CD4-positive, alpha-beta memory T cell (primary cell): ENCODE results near the gene ZFP90. TPM values are rescaled to one million over a fixed set of nuclear protein-coding genes. Genes with fewer than 3 reads are reported as not detected.

ENCODE experiments used
- CTCF ChIA-PET: fragments of 350-600 bp; sonication (Branson Sonifier 250); formaldehyde crosslinking; loops from one replicate; lab custom pipeline; 2021; ENCODE audit warnings: inconsistent platforms; ENCODE audit not compliant: partially characterized antibody; lab: Charles Lee
- POLR2A ChIA-PET: fragments of 350-600 bp; sonication (Branson Sonifier 250); formaldehyde crosslinking; loops from one replicate; lab custom pipeline; 2021; ENCODE audit not compliant: partially characterized antibody; lab: Charles Lee
- DNase-seq, 5 donors: peaks; one replicate each; pipeline versions ENCODE4 v3.0.0 to v3.0.0-alpha.2; 2020 to 2022; ENCODE audit warnings: mixed read lengths in 1 of 5
- H3K27ac ChIP-seq: one replicate; pipeline ENCODE4 v1.7.0; 2013; ENCODE audit warnings: low read depth, low read length
- H3K27me3 ChIP-seq: 2 replicates; pipeline ENCODE4 v1.7.0; 2013; ENCODE audit warnings: mild to moderate bottlenecking, low read length, moderate library complexity; ENCODE audit not compliant: insufficient read depth
- H3K36me3 ChIP-seq: 2 replicates; pipeline ENCODE4 v1.7.0; 2013; ENCODE audit warnings: mild to moderate bottlenecking, low read length, moderate library complexity; ENCODE audit not compliant: insufficient read depth
- H3K4me1 ChIP-seq: 2 replicates; pipeline ENCODE4 v1.7.0; 2013; ENCODE audit warnings: mild to moderate bottlenecking, low read length, moderate library complexity; ENCODE audit not compliant: insufficient read depth
- H3K4me3 ChIP-seq, 2 donors: one replicate each; pipeline ENCODE4 v1.7.0; 2013; ENCODE audit warnings: low read length in 2 of 2, mild to moderate bottlenecking in 1 of 2
- H3K9me3 ChIP-seq, 2 donors: one replicate each; pipeline ENCODE4 v1.7.0; 2013; ENCODE audit warnings: low read length in 2 of 2, control low read depth in 1 of 2; ENCODE audit not compliant: control insufficient read depth in 1 of 2
- H3K27ac Mint-ChIP-seq, 7 donors: one replicate each; pipeline ENCODE4 v1.8.0; 2020 to 2021; ENCODE audit warnings: mixed read lengths in 7 of 7, mild to moderate bottlenecking in 6 of 7, inconsistent platforms in 3 of 7, moderate library complexity in 3 of 7
- H3K27me3 Mint-ChIP-seq, 2 donors: one replicate each; pipeline ENCODE4 v1.8.0; 2020 to 2021; ENCODE audit warnings: mixed read lengths in 2 of 2
- H3K36me3 Mint-ChIP-seq, 2 donors: one replicate each; pipeline ENCODE4 v1.8.0; 2020 to 2021; ENCODE audit warnings: mixed read lengths in 2 of 2, inconsistent platforms in 1 of 2, mild to moderate bottlenecking in 1 of 2
- H3K4me1 Mint-ChIP-seq, 4 donors: one replicate each; pipeline ENCODE4 v1.8.0; 2020 to 2021; ENCODE audit warnings: mixed read lengths in 4 of 4, mild to moderate bottlenecking in 1 of 4
- H3K4me3 Mint-ChIP-seq, 8 donors: one replicate each; pipeline ENCODE4 v1.8.0; 2020 to 2021; ENCODE audit warnings: mixed read lengths in 8 of 8, mild to moderate bottlenecking in 7 of 8, moderate library complexity in 6 of 8, inconsistent platforms in 3 of 8
- H3K9me3 Mint-ChIP-seq, 8 donors: one replicate each; pipeline ENCODE4 v1.8.0; 2020 to 2021; ENCODE audit warnings: mixed read lengths in 8 of 8, mild to moderate bottlenecking in 5 of 8, inconsistent platforms in 3 of 8, moderate library complexity in 1 of 8
- intact Hi-C: fragments of 100-400 bp; cut with micrococcal nuclease; formaldehyde crosslinking; loops from one replicate; pipeline ENCODE4 v1.15.1; 2023
- polyA plus RNA-seq, 2 donors: library from polyadenylated mRNA; unstranded; fragments of 300-500 nt; fragmentation: Illumina TruSeq; gene quantifications; one replicate each; pipeline ENCODE4 v1.2.3, GENCODE V29; 2021
- total RNA-seq, 2 experiments: library from RNA; stranded (reverse); gene quantifications; one replicate each; pipeline ENCODE4 v1.2.3, GENCODE V29; 2021

The ZFP90 gene
- total and polyA plus RNA-seq, 4 experiments from 2014 or later, result 20.2 to 55.3 (median 40.0) TPM

DNA sequence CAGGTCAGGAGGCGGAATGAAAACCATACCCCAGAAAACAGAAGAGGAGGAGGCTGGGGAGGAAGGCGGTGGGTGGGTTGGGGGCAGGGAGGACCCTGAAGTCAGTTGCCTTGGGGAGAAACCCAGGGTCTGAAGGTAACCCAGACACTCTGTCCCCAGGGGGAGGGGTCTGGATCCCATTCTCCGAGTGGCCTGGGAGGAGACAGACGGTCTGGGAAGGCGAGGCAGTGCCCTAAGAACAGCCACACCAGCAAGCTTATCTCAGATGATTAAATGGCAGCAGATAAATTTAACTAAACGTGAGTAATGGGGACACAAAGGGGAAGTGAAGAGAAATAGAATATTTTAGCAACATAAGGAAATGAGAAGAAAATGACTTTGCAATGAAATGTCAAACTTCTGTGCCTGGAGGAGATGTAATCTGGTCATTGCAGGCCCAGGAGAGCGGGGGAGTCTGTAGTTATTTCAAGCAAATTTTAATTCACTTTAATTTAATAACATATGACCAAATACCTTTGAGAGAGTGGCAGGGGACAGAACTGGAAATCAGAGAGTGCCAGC lies 21.4 kb upstream of the ZFP90 start:
- POLR2A ChIA-PET, result no interaction called here

DNA sequence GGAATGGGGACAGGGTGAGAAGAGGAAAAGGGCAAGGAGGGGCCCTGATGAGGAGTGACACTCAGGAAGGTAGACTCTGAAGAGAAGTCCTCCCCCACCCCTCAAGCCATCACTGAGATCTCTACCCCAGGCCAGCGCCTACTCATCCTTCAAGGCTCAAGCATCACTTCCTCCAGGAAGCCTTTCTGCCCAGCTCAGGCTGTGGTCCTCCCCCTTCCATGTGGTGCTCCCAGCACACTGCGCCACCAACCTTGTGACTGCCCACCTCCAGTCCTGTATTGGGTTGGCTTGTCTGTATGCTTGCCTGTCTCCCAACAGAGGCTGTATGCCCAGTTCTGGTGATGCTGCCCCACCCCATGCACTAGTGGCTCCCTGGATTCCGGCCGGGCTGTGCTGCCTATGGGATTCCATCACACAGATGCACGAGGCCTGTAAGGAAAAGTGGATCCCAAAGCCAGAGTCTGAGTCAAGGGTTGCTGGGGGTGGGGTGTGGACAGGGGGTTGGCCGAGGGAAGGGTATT lies 19.8 kb upstream of the ZFP90 start:
- Histone ChIP-seq H3K4me1 (peaks cover 9% of the 10 kb centered on the region), H3K27ac (no peak overlapping the region), H3K4me3 (no peak overlapping the region), H3K9me3 (no peaks in the 10 kb centered on the region), H3K27me3 (no peaks in the 10 kb centered on the region), H3K36me3 (no peaks in the 10 kb centered on the region)
- Mint-ChIP-seq H3K27me3 (no peaks in the 10 kb centered on the region), H3K4me1 (peaks cover 6 to 8% (median 7%) of the 10 kb centered on the region in 4 donors), H3K4me3 (no peak overlapping the region), H3K36me3 (no peaks in the 10 kb centered on the region), H3K27ac (no peak overlapping the region), H3K9me3 (no peaks in the 10 kb centered on the region)
- no peak for DNase-seq
- intact Hi-C loops, result no loop called here
- CTCF ChIA-PET, result interaction anchor here (0.7 to 15.6 kb wide), 6 partner anchors 8 to 122 kb away, joined by 3 to 414 read pairs (median 19); no protein-coding TSS in a partner anchor
- POLR2A ChIA-PET, result no interaction called here

More for the DNA sequence above, 21.4 kb upstream of the ZFP90 start:
- H3K4me3 ChIP-seq, result no peak overlapping the region
- Mint-ChIP-seq H3K9me3 (no peaks in the 10 kb centered on the region), H3K4me1 (peaks cover 6 to 8% (median 7%) of the 10 kb centered on the region in 4 donors), H3K36me3 (no peaks in the 10 kb centered on the region), H3K4me3 (no peak overlapping the region), H3K27ac (peak overlapping the region in 2 of 7 donors; percentile 26 to 61), H3K27me3 (no peaks in the 10 kb centered on the region)
- no peaks in the 10 kb centered on the region for H3K36me3 ChIP-seq
- no peaks in the 10 kb centered on the region for H3K27me3 ChIP-seq
- intact Hi-C loops, result no loop called here
- CTCF ChIA-PET, result interaction anchor here (4.6 to 15.6 kb wide), 2 partner anchors 12 to 121 kb away, joined by 45 to 414 read pairs; no protein-coding TSS in a partner anchor
- H3K27ac ChIP-seq, result no peak overlapping the region
- peaks cover 9% of the 10 kb centered on the region for H3K4me1 ChIP-seq
- DNase-seq, result no peak
- H3K9me3 ChIP-seq, result no peaks in the 10 kb centered on the region

DNA sequence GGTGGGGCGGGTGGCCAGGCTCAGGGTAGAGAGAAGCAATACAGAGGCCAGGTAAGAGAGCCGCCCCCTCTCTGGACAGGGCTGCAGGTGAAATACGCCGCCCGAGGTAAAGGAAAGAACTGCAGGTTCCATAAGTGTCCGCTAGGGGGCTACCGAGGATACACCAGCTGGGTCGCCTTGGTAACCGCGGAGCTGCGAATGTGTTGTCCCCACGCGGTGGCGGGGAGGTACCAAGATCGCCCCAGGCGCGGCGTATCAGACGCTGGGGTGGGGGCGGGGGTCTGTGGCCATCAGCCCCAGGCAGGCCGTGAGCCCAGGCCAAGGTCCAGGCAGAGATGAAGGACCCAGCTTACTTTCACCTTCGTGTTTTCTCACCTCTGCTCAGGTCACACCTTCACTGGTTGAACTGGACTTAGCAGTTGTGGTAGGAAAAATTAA lies 18.4 kb upstream of the ZFP90 start:
- peak; percentile 85 to 89 (median 86) for DNase-seq
- no peaks in the 10 kb centered on the region for H3K9me3 Mint-ChIP-seq
- H3K4me3 ChIP-seq, result peak overlapping the region in 1 of 2 donors; percentile 40
- ChIA-PET CTCF (interaction anchor here (0.6 to 15.6 kb wide), 39 partner anchors 9 to 601 kb away, joined by 3 to 414 read pairs (median 3); partner anchors contain the start of genes CDH1 and ZFP90), POLR2A (interaction anchor here (1.0 to 1.1 kb wide), 4 partner anchors 19 to 588 kb away, joined by 3 to 4 read pairs (median 3); partner anchors contain the start of gene ZFP90)
- H3K4me3 Mint-ChIP-seq, result peak overlapping the region; percentile 31 to 78 (median 50)
- no peaks in the 10 kb centered on the region for H3K27me3 Mint-ChIP-seq
- no peaks in the 10 kb centered on the region for H3K9me3 ChIP-seq
- peaks cover 6 to 8% (median 7%) of the 10 kb centered on the region in 4 donors for H3K4me1 Mint-ChIP-seq
- H3K27ac ChIP-seq, result no peak overlapping the region
- peak overlapping the region in 6 of 7 donors; percentile 71 to 95 (median 88) for H3K27ac Mint-ChIP-seq
- no peaks in the 10 kb centered on the region for H3K36me3 ChIP-seq
- intact Hi-C loops, result loop anchor here (1.0 kb wide), 2 partner anchors 10 to 124 kb away; no protein-coding TSS in a partner anchor
- H3K4me1 ChIP-seq, result peaks cover 9% of the 10 kb centered on the region
- H3K36me3 Mint-ChIP-seq, result no peaks in the 10 kb centered on the region
- H3K27me3 ChIP-seq, result no peaks in the 10 kb centered on the region

DNA sequence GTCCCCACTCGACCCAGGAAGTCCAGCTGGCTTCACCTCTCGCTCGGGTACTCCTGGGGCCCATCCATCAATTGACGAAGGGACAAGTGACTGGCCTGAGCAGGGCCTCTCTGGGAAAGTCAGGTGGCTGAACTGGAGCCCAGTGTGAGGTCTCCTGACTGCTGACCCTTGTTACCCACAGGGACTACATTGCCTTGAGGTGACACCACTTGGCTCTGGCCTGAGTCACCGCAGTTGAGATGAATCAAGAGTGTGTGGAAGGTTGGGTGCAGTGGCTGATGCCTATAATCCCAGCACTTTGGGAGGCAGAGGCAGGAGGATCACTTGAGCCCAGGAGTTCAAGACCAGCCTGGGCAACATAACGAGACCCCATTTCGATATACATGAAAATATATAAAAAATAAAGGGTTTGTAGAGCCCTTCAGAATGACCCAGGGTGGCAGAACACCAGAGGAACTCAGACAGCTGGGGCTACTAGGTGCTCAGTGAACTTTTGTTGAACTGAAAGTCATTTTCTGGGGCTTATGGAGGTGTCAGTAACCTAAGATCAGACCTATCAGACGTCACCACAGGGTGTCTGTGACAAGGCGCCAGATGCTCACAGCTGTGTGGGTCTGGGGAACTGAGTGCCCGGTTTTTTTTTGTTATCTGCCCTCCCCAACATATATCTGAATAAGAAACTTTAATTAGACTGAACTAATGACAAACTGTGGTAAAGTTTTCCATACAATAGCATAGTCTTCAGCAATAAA lies 14.8 kb upstream of the ZFP90 start:
- Mint-ChIP-seq H3K36me3 (no peaks in the 10 kb centered on the region), H3K27ac (no peak overlapping the region), H3K4me3 (no peak overlapping the region), H3K27me3 (no peaks in the 10 kb centered on the region), H3K4me1 (peaks cover 11 to 17% (median 14%) of the 10 kb centered on the region in 4 donors), H3K9me3 (no peaks in the 10 kb centered on the region)
- DNase-seq, result no peak
- ChIA-PET POLR2A (no interaction called here), CTCF (interaction anchor here (0.5 to 1.4 kb wide), 3 partner anchors 66 to 600 kb away, joined by 3 to 5 read pairs (median 3); no protein-coding TSS in a partner anchor)
- no peaks in the 10 kb centered on the region for H3K36me3 ChIP-seq
- intact Hi-C loops, result no loop called here
- H3K4me3 ChIP-seq, result no peak overlapping the region
- no peaks in the 10 kb centered on the region for H3K27me3 ChIP-seq
- H3K27ac ChIP-seq, result no peak overlapping the region
- peaks cover 16% of the 10 kb centered on the region for H3K4me1 ChIP-seq
- no peaks in the 10 kb centered on the region for H3K9me3 ChIP-seq

DNA sequence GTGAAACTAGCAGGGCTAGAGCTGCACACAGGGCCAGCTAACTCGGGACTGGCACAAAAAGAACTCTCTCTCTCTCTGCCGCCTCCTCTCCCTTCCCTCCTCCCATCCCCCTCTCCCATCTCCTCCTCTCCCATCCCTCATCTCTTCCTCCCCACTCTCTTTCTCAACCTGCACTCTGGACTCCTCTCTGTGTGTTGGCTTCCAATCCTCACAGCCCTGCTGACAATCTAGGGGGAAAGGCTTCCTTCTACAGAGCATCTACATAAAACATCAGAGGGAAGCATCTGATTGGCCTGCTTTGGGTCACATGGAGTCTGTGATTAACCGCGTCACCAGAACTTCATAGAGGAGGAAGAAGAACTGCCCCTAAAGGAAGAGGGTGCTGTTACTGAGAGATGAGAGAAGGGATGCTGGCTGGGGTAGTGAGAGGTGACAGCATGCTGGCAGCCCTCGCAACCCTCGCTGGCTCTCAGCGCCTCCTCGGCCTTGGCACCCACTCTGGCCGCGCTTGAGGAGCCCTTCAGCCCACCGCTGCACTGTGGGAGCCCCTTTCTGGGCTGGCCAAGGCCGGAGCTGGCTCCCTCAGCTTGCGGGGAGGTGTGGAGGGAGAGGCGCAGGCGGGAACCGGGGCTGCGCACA lies 12.8 kb upstream of the ZFP90 start:
- DNase-seq, result no peak
- Mint-ChIP-seq H3K4me3 (no peak overlapping the region), H3K36me3 (no peaks in the 10 kb centered on the region), H3K4me1 (peaks cover 11 to 24% (median 17%) of the 10 kb centered on the region in 4 donors), H3K9me3 (no peaks in the 10 kb centered on the region), H3K27me3 (no peaks in the 10 kb centered on the region), H3K27ac (no peak overlapping the region)
- Histone ChIP-seq H3K27ac (no peak overlapping the region), H3K4me1 (peaks cover 21% of the 10 kb centered on the region), H3K9me3 (no peaks in the 10 kb centered on the region), H3K36me3 (no peaks in the 10 kb centered on the region), H3K27me3 (no peaks in the 10 kb centered on the region), H3K4me3 (no peak overlapping the region)
- POLR2A ChIA-PET, result interaction anchor here (5.6 kb wide), 1 partner anchor 13 kb away, joined by 54 read pairs; the partner anchor contains the start of gene ZFP90
- CTCF ChIA-PET, result interaction anchor here (1.4 to 6.6 kb wide), 8 partner anchors 6 to 597 kb away, joined by 3 to 61 read pairs (median 24); no protein-coding TSS in a partner anchor
- intact Hi-C loops, result loop anchor here (5.0 kb wide), 1 partner anchor 661 kb away; the partner anchor contains the start of gene SNTB2

DNA sequence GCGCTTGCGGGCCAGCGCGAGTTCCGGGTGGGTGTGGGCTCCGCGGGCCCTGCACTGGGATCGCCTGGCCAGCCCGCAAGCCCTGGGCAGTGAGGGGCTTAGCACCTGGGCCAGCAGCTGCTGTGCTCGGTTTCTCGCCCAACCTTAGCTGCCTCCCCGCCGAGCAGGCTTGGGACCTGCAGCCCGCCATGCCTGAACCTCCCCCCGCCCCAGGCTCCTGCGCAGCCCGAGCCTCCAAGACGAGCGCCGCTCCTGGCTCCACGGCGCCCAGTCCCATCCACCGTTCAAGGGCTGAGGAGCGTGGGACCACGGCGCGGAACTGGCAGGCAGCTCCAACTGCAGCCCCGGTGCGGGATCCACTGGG lies 12.3 kb upstream of the ZFP90 start:
- H3K4me3 Mint-ChIP-seq, result no peak overlapping the region
- POLR2A ChIA-PET, result interaction anchor here (5.6 kb wide), 1 partner anchor 12 kb away, joined by 54 read pairs; the partner anchor contains the start of gene ZFP90
- no peaks in the 10 kb centered on the region for H3K9me3 ChIP-seq

More for the DNA sequence above, 12.3 kb upstream of the ZFP90 start:
- Mint-ChIP-seq H3K4me1 (peaks cover 12 to 26% (median 19%) of the 10 kb centered on the region in 4 donors), H3K27me3 (no peaks in the 10 kb centered on the region), H3K9me3 (no peaks in the 10 kb centered on the region), H3K36me3 (no peaks in the 10 kb centered on the region), H3K27ac (no peak overlapping the region)
- no peak overlapping the region for H3K27ac ChIP-seq
- H3K4me3 ChIP-seq, result no peak overlapping the region
- H3K4me1 ChIP-seq, result peaks cover 21% of the 10 kb centered on the region
- H3K36me3 ChIP-seq, result no peaks in the 10 kb centered on the region
- intact Hi-C loops, result loop anchor here (5.0 kb wide), 1 partner anchor 661 kb away; the partner anchor contains the start of gene SNTB2
- CTCF ChIA-PET, result interaction anchor here (1.0 to 6.6 kb wide), 11 partner anchors 7 to 603 kb away, joined by 3 to 61 read pairs (median 8); no protein-coding TSS in a partner anchor
- H3K27me3 ChIP-seq, result no peaks in the 10 kb centered on the region
- no peak for DNase-seq
